ENCODE data around the gene STS. TPM values are rescaled to one million over a fixed set of nuclear protein-coding genes. Genes with fewer than 3 reads are reported as not detected.

Gene STS
- total RNA-seq, 3 donors from 2014 or later: 9.8 to 17.0 (median 10.8) TPM

DNA sequence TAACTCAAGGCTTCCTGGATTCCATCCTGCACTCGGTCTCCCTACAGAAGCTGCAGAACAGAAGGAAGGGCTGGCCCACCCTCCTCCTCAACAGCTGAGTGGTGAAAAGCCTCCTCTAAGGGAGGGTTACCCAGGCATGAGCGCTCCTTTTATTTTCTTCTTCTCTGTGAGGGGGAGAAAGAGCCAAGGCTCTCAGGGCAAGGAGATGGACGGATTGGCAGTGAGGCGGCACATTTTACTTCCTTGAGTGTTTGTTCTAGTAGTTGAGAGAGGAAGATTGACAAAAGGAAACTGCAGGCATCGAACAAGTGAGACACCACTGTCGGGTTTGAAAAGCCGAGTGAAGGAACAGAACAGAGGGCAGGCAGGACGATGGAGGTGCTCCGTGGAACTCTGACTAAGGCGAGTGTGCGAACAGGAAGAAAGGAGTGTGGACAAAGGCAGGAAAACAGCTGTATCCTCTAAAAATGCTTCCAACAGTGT is 38.4 kb upstream of the STS start:
- H3K4me3 ChIP-seq: peak overlapping the region in 1 of 3 donors; percentile 25
- H3K4me1 ChIP-seq: no peaks in the 10 kb centered on the region
- DNase-seq (ENCODE audit: low spot score in 2 of 2): no peak
- H3K27ac ChIP-seq: peak overlapping the region in 1 of 2 donors; percentile 32
- no peaks in the 10 kb centered on the region for H3K36me3 ChIP-seq
- H3K27me3 ChIP-seq: no peaks in the 10 kb centered on the region
- TF ChIP-seq, protein P1, sequence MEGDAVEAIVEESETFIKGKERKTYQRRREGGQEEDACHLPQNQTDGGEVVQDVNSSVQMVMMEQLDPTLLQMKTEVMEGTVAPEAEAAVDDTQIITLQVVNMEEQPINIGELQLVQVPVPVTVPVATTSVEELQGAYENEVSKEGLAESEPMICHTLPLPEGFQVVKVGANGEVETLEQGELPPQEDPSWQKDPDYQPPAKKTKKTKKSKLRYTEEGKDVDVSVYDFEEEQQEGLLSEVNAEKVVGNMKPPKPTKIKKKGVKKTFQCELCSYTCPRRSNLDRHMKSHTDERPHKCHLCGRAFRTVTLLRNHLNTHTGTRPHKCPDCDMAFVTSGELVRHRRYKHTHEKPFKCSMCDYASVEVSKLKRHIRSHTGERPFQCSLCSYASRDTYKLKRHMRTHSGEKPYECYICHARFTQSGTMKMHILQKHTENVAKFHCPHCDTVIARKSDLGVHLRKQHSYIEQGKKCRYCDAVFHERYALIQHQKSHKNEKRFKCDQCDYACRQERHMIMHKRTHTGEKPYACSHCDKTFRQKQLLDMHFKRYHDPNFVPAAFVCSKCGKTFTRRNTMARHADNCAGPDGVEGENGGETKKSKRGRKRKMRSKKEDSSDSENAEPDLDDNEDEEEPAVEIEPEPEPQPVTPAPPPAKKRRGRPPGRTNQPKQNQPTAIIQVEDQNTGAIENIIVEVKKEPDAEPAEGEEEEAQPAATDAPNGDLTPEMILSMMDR (IDR thresholded peaks at IDR 0.05): no peak
- no peak for TF ChIP-seq POLR2A (IDR thresholded peaks at IDR 0.05)
- TF ChIP-seq POLR2AphosphoS5 (IDR thresholded peaks at IDR 0.05): no peak
- intact Hi-C loops (cut with DNase I; ENCODE audit: low total_unique reads): no loop called here
- no peaks in the 10 kb centered on the region for H3K9me3 ChIP-seq

DNA sequence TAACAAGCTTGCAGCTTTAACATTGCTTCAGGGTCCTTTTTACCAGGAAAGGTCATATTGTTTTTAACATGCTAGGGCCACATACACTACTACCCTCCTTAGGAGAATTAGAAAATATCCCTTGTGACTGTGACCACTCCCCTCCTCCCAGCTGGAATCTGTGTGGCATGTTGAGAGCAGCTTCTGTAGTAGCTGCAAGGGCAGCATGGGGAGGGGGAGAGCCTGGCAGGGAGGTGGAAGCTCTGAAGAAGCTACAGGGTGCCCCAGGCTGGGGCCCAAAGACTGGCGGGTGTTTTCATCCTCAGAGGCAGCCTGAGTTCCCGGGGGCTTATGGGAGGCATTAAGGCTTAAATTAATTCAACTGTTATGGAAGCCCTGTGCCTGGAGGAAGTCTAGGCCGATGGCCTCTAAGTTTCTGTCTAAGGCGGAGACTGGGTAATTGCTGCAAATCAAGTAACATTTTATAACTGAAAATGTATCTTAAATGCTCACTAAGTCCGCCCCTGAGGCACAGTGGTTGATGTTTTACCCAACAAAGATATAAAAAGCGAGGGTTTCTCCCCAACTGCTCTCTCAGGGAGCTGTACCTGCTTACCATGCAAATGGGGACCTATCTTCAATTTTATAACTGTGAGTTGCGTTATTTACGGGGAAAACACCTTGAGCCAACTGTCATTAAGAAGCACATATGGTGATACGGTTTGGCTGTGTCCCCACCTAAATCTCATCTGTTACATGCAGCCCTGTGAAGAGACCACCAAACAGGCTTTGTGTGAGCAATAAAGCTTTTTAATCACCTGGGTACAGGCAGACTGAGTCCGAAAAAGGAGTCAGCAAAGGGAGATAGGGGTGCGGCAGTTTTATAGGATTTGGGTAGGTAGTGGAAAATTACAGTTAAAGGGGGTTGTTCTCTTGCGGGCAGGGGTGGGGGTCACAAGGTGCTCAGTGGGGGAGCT is 37.4 kb upstream of the STS start:
- H3K27ac ChIP-seq: no peak overlapping the region
- no peaks in the 10 kb centered on the region for H3K27me3 ChIP-seq
- no peak for DNase-seq (ENCODE audit: low spot score in 2 of 2)
- no peak overlapping the region for H3K4me3 ChIP-seq
- H3K9me3 ChIP-seq: no peaks in the 10 kb centered on the region
- intact Hi-C loops (cut with DNase I; ENCODE audit: low total_unique reads): no loop called here
- H3K4me1 ChIP-seq: no peaks in the 10 kb centered on the region
- TF ChIP-seq POLR2A (IDR thresholded peaks at IDR 0.05): no peak
- TF ChIP-seq, protein P1 (IDR thresholded peaks at IDR 0.05): no peak
- TF ChIP-seq POLR2AphosphoS5 (IDR thresholded peaks at IDR 0.05): no peak
- H3K36me3 ChIP-seq: no peaks in the 10 kb centered on the region

DNA sequence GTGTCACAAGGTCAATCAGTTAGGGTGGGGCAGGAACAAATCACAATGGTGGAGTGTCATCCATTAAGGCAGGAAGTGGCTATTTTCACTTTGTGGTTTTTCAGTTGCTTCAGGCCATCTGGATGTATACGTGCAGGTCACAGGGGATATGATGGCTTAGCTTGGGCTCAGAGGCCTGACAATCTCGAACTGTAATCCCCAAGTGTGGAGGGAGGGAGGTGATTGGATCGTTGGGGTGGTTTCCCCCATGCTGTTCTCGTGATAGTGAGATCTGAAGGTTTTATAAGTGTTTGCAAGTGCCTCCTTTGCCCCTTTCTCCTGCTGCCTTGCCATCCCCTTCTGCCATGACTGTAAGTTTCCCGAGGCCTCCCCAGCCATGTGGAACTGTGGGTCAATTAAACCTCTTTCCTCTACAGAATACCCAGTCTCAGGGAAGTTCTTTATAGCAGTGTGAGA is 36.7 kb upstream of the STS start:
- Histone ChIP-seq H3K27me3 (no peaks in the 10 kb centered on the region), H3K27ac (no peak overlapping the region), H3K9me3 (no peaks in the 10 kb centered on the region), H3K4me1 (no peaks in the 10 kb centered on the region), H3K4me3 (no peak overlapping the region), H3K36me3 (no peaks in the 10 kb centered on the region)
- DNase-seq (ENCODE audit: low spot score in 2 of 2): no peak
- intact Hi-C loops (cut with DNase I; ENCODE audit: low total_unique reads): no loop called here
- no peak for TF ChIP-seq POLR2A (IDR thresholded peaks at IDR 0.05)
- TF ChIP-seq POLR2AphosphoS5 (IDR thresholded peaks at IDR 0.05): no peak
- TF ChIP-seq, protein P1 (IDR thresholded peaks at IDR 0.05): no peak

DNA sequence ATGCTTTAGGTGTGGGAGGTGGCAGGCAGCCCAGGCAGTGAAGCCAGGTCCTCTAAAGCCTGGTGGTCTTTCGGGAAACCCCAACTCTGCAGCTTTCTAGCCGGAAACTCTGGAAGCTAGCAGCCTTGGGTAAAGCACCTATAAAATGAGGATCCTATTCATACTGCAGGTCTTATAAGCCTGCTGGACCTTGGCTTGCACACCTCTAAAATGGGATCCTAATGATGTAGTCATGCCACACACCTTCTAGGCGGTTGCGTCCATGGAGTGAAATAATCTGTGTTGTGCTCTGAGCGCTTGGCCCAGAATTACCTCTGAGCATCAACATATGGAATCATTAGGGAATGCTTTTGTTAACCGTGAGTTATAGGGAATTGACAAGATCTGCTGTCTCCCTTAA is 36.0 kb upstream of the STS start:
- Histone ChIP-seq H3K36me3 (no peaks in the 10 kb centered on the region), H3K4me3 (no peak overlapping the region), H3K9me3 (no peaks in the 10 kb centered on the region), H3K27ac (no peak overlapping the region), H3K4me1 (no peaks in the 10 kb centered on the region), H3K27me3 (no peaks in the 10 kb centered on the region)
- intact Hi-C loops (cut with DNase I; ENCODE audit: low total_unique reads): no loop called here
- TF ChIP-seq POLR2AphosphoS5 (IDR thresholded peaks at IDR 0.05) (no peak), POLR2A (IDR thresholded peaks at IDR 0.05) (no peak)
- TF ChIP-seq, protein P1 (IDR thresholded peaks at IDR 0.05): no peak
- no peak for DNase-seq (ENCODE audit: low spot score in 2 of 2)

DNA sequence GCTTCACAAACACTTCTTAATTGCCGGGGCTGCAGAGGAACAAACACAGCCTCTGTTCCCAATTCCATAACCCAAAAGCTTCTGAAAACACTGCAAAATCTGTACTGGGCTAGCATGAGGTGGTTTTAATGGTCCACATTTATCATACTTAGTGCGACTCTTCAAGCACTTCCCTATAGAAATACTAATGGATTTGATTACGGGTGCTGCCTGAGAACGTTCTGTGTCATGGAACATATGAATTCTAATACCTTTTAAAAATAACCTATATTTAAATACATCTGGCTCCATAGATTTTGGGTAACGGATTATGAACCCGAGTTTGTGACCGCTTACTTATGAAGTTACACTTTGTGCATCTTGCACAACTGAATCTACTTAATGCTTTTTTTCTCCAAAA is 35.4 kb upstream of the STS start:
- Histone ChIP-seq H3K36me3 (no peaks in the 10 kb centered on the region), H3K4me1 (no peaks in the 10 kb centered on the region), H3K9me3 (no peaks in the 10 kb centered on the region), H3K4me3 (no peak overlapping the region), H3K27me3 (no peaks in the 10 kb centered on the region), H3K27ac (no peak overlapping the region)
- TF ChIP-seq POLR2AphosphoS5 (IDR thresholded peaks at IDR 0.05) (no peak), POLR2A (IDR thresholded peaks at IDR 0.05) (no peak)
- TF ChIP-seq, protein P1 (IDR thresholded peaks at IDR 0.05): no peak
- intact Hi-C loops (cut with DNase I; ENCODE audit: low total_unique reads): no loop called here
- no peak for DNase-seq (ENCODE audit: low spot score in 2 of 2)
